ENCODE data around the gene TRPC1. TPM values are rescaled to one million over a fixed set of nuclear protein-coding genes. Genes with fewer than 3 reads are reported as not detected.

TRPC1 gene
- polyA plus RNA-seq, 1 of the 3 experiments (the other 2 are of a cell fraction) = 9.6 TPM

DNA sequence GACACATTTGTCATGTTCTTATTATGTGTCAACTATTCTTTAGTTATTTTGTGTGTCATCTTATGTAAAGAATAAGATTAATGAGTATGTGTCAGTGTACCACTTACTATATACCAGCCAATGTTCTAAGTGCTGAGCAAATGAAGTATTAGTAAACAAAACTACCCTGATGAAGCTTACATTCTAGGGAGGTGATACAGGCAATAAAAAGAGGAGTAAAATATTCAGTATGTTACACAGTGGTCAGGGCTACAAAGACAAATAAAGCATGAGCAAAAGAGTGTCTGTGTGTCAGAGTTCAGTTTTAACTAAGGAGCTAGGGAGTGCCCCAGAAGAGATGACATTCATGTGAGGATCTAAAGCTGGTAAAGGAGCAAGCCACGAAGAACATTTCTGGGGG is 79.1 kb downstream of the TRPC1 start:
- peaks cover 12% of the 10 kb centered on the region for H3F3A ChIP-seq (replicated peaks; ENCODE audit: insufficient read depth)
- DNase-seq = no peak
- CTCF ChIA-PET = no interaction called here
- H3K9me2 ChIP-seq = 0 out of 2 replicates have a peak, but pooled peaks cover 3% of the 10 kb centered on the region
- TF ChIP-seq YY1 (IDR thresholded peaks at IDR 0.05; ENCODE audit: low read depth) (no peak), MEF2A (IDR thresholded peaks at IDR 0.05; ENCODE audit: borderline replicate concordance, low read depth) (no peak), GABPA (IDR thresholded peaks at IDR 0.05; ENCODE audit: low read depth) (no peak), CHD2 (IDR thresholded peaks at IDR 0.05; ENCODE audit: low read length, partially characterized antibody) (no peak), TCF12 (IDR thresholded peaks at IDR 0.05) (no peak), NRF1 (IDR thresholded peaks at IDR 0.05; ENCODE audit: low read depth, low read length) (no peak), RCOR1 (IDR thresholded peaks at IDR 0.05; ENCODE audit: low read length) (no peak), FOSL2 (IDR thresholded peaks at IDR 0.05; ENCODE audit: borderline replicate concordance, low read depth) (no peak), SMC3 (IDR thresholded peaks at IDR 0.05; ENCODE audit: low read depth, low read length) (no peak), ELF1 (IDR thresholded peaks at IDR 0.05) (no peak), TAF1 (IDR thresholded peaks at IDR 0.05; ENCODE audit: borderline replicate concordance, low read depth, low read length) (no peak), FOXM1 (IDR thresholded peaks at IDR 0.05; ENCODE audit: low read depth) (no peak), EZH2phosphoT487 (IDR thresholded peaks at IDR 0.05; ENCODE audit: borderline replicate concordance, low read depth) (no peak), JUND (IDR thresholded peaks at IDR 0.05) (no peak), EP300 (IDR thresholded peaks at IDR 0.05; ENCODE audit: borderline replicate concordance in 1 of 2, low read depth in 1 of 2, low read length in 1 of 2) (no peak)
- TF ChIP-seq, protein P1, sequence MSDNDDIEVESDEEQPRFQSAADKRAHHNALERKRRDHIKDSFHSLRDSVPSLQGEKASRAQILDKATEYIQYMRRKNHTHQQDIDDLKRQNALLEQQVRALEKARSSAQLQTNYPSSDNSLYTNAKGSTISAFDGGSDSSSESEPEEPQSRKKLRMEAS (IDR thresholded peaks at IDR 0.05; ENCODE audit: low read depth) = no peak
- TF ChIP-seq, protein P2, sequence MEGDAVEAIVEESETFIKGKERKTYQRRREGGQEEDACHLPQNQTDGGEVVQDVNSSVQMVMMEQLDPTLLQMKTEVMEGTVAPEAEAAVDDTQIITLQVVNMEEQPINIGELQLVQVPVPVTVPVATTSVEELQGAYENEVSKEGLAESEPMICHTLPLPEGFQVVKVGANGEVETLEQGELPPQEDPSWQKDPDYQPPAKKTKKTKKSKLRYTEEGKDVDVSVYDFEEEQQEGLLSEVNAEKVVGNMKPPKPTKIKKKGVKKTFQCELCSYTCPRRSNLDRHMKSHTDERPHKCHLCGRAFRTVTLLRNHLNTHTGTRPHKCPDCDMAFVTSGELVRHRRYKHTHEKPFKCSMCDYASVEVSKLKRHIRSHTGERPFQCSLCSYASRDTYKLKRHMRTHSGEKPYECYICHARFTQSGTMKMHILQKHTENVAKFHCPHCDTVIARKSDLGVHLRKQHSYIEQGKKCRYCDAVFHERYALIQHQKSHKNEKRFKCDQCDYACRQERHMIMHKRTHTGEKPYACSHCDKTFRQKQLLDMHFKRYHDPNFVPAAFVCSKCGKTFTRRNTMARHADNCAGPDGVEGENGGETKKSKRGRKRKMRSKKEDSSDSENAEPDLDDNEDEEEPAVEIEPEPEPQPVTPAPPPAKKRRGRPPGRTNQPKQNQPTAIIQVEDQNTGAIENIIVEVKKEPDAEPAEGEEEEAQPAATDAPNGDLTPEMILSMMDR (IDR thresholded peaks at IDR 0.05) = no peak
- TF ChIP-seq, protein P3, sequence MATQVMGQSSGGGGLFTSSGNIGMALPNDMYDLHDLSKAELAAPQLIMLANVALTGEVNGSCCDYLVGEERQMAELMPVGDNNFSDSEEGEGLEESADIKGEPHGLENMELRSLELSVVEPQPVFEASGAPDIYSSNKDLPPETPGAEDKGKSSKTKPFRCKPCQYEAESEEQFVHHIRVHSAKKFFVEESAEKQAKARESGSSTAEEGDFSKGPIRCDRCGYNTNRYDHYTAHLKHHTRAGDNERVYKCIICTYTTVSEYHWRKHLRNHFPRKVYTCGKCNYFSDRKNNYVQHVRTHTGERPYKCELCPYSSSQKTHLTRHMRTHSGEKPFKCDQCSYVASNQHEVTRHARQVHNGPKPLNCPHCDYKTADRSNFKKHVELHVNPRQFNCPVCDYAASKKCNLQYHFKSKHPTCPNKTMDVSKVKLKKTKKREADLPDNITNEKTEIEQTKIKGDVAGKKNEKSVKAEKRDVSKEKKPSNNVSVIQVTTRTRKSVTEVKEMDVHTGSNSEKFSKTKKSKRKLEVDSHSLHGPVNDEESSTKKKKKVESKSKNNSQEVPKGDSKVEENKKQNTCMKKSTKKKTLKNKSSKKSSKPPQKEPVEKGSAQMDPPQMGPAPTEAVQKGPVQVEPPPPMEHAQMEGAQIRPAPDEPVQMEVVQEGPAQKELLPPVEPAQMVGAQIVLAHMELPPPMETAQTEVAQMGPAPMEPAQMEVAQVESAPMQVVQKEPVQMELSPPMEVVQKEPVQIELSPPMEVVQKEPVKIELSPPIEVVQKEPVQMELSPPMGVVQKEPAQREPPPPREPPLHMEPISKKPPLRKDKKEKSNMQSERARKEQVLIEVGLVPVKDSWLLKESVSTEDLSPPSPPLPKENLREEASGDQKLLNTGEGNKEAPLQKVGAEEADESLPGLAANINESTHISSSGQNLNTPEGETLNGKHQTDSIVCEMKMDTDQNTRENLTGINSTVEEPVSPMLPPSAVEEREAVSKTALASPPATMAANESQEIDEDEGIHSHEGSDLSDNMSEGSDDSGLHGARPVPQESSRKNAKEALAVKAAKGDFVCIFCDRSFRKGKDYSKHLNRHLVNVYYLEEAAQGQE (IDR thresholded peaks at IDR 0.05; ENCODE audit: low read depth, low read length) = no peak
- TF ChIP-seq, protein P4, sequence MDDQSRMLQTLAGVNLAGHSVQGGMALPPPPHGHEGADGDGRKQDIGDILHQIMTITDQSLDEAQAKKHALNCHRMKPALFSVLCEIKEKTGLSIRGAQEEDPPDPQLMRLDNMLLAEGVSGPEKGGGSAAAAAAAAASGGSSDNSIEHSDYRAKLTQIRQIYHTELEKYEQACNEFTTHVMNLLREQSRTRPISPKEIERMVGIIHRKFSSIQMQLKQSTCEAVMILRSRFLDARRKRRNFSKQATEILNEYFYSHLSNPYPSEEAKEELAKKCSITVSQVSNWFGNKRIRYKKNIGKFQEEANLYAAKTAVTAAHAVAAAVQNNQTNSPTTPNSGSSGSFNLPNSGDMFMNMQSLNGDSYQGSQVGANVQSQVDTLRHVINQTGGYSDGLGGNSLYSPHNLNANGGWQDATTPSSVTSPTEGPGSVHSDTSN (IDR thresholded peaks at IDR 0.05) = no peak
- no peaks in the 10 kb centered on the region for H3K4me1 ChIP-seq (ENCODE audit: control insufficient read depth in 1 of 2, insufficient read depth in 2 of 2, low read depth in 1 of 2, low read length in 1 of 2)
- H3K27me3 ChIP-seq (ENCODE audit: insufficient read depth) = no peaks in the 10 kb centered on the region
- no peak overlapping the region for H3K4me2 ChIP-seq
- no peaks in the 10 kb centered on the region; the same call in 1 of the 2 replicates for H3K79me2 ChIP-seq (ENCODE audit: insufficient read depth)
- whole genome bisulfite sequencing (ENCODE audit: low lambda C conversion rate) = 74% methylated on average over 1 of the region's 1 CpG
- no peak overlapping the region for H3K27ac ChIP-seq (ENCODE audit: low read depth in 2 of 2, low read length in 1 of 2)
- H2AFZ ChIP-seq (ENCODE audit: low read depth) = no peak overlapping the region
- POLR2A ChIA-PET = no interaction called here
- no peak overlapping the region for H3K9ac ChIP-seq
- H3K4me3 ChIP-seq (ENCODE audit: low read depth in 2 of 2, low read length in 1 of 2) = no peak overlapping the region
- no peaks in the 10 kb centered on the region for H3K9me3 ChIP-seq
- H3K36me3 ChIP-seq (replicated peaks in 1 of 2; ENCODE audit: control insufficient read depth in 1 of 2, insufficient read depth in 2 of 2, low read length in 1 of 2) = peaks cover 19 to 27% of the 10 kb centered on the region in 2 experiments
- no peaks in the 10 kb centered on the region for H4K20me1 ChIP-seq (ENCODE audit: insufficient read depth)
